IPS-NIHi7 (cell line): ENCODE results near the gene TCN1.
"Not testable (repeated sequence)": the region's sequence is repeated elsewhere in the genome, so short reads cannot be mapped to it uniquely, and the experiment has no call there.

ENCODE experiments used
- DNase-seq: peaks from one replicate; pipeline ENCODE4 v3.0.0; 2012; ENCODE audit warnings: mixed read lengths; ENCODE audit errors: extremely low spot score

Gene TCN1

DNA sequence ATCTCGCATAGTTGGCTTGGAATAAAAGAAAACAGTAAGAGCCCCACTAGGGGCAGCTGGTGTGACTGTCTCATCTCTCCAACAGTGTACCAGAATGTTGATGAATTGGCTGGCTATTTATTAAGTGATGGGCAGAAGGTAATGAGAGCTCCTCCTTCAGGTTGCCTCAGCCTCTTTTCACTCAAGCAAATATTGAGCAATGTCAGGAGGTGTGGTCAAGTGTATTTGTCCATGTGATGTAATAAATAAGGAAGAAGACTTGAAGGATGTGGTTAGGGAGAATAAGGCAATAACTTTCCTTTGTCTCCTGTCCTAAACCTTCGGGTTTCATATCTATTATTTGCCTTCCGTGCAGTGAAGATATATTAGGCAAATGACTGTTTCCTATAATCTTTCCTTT lies at the start of gene TCN1:
Gene TCN1 (minus strand): TSS at position 91 of the 400 bp plus-strand sequence. CDS start 17 bp downstream, at position 74.
- DNase-seq, result no peak

DNA sequence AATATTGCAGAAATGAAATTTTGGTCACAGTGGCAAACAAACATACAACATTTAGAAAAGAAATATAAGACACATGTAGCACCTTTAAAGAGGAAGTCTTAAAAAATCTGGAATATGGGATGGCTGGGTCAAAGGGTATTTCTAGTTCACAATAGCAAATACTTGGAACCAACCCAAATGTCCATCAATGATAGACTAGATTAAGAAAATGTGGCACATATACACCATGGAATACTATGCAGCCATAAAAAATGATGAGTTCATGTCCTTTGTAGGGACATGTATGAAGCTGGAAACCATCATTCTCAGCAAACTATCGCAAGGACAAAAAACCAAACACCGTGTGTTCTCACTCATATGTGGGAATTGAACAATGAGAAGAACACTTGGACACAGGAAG lies 37.3 kb upstream of the TCN1 start:
- DNase-seq, result not testable (repeated sequence)

GRCh38 chr11:59901306-59901705 lies 35.0 kb upstream of the TCN1 start:
- no peak for DNase-seq

DNA sequence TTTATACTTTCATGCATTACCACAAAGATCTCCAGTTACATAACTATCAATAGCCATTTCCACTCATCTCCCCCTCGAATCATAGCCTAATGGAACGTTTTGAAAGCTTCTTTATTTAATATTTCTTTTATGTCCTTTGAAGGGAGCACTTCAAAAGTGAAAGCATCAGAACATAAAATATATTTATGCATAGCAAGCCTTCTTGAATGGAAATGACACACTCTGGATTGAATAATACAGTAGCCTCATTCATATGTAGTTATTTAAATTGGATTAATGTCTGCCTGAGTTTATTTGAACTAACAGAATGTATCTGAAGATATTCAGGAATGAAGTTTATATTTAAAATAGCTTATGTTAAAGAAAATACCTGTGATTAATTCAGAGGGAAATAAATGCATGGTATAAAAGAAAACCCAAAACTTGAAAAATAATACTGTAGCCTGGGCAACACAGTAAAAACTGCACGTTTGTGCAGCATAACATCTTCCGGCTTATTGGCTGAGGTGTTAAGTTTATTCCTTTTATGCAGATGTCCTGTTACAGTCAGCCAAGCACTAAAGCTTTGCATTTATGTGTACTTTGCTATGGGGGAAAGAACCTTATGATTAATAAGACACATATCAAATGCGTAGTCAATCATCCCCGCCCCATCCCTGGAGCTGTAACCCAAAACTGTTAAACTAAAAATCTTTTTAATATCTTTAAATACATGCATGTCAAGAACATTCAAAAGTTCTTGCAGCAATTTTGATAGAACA lies 34.3 kb upstream of the TCN1 start:
- DNase-seq, result no peak

GRCh38 chr11:59899532-59899931 lies 33.2 kb upstream of the TCN1 start:
- DNase-seq, result no peak

- no peak for DNase-seq
These were observed 32.4 kb upstream of the TCN1 start for GRCh38 chr11:59898650-59899049.

DNA sequence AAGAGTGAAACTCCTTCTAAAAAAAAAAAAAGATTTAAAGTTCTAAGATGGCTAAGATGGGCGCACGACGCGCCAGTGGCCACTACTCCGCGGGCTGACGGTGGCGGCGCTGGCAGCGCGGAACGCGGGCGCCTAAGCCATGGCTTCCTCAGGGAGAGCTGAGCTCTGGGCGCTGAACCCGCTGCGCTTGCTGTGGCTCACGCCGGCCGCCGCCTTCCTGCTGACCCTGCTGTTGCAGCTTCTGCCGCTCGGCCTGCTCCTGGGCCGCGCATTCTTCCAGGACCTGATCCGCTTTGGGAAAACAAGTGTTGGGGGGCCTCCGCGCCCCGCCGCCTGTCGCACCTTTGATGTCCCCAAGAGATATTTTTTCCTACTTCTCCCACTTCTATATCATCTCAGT lies 31.8 kb upstream of the TCN1 start:
- no peak for DNase-seq

DNA sequence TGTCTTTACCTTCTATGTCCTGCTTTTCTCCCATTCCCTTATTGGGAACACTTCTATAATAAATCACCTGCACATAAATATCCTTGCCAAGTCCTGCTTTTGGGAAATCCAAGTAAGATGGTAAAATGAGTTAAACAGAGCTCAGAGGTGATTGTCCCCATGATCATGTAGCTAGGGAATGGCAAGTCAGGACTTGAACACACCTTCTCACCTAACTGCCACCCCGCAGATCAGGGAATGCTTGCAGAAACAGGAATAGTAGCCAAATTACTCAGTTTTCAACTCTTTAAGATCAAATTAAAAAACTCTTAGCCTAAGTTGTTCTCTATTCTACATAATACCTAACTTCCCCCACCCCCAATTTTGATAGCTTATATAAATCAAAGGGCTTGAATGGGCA lies 28.3 kb upstream of the TCN1 start:
- no peak for DNase-seq

- peak; percentile 64 for DNase-seq
These were observed 25.5 kb upstream of the TCN1 start for GRCh38 chr11:59891781-59892181.

GRCh38 chr11:59887156-59887555 lies 20.9 kb upstream of the TCN1 start:
- not testable (repeated sequence) for DNase-seq

- no peak for DNase-seq
These were observed 17.3 kb upstream of the TCN1 start for GRCh38 chr11:59883597-59883996.

DNA sequence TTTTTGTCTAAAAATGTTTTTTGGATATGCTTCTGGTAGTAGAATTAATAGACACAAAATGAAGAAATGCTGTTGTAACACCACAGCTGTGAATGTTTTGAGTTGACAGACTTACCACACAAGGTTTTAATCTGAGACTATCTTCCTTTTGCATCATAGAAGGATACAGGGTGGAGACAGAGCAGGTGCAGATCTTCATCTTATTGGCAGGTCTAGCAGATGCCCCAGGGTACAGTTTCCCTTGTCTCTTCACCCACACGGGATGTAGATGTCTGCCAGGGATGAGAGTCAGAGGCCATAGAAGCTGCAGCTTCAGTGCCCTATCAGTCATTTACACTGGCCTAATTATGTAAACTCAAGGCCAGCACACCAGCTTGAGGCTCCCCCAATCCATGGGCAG lies 13.3 kb upstream of the TCN1 start:
- DNase-seq, result no peak

DNA sequence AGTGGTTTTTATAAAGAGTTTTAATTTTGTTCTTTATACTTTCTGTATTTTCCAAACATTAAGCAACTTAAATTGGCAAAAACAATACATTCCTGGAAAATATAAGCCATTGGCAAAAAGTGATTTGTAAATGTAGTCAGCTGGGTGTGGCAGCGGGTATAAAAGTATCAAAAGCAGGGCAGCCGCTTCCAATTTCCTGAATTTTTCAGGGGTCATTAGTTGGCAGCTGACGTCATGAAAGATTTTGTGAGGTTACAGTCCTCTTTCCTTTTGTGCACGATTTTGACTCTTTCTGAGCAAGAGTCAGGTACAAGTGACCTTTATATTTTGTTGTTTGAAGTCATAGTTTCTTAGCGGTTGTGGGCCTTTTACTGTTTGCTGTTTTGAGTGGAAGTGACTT lies 12.3 kb upstream of the TCN1 start, which contains the start of gene OOSP3:
Gene OOSP3 (plus strand): TSS at position 208 of the 400 bp plus-strand sequence. CDS start 27 bp downstream, at position 235.
- no peak for DNase-seq

DNA sequence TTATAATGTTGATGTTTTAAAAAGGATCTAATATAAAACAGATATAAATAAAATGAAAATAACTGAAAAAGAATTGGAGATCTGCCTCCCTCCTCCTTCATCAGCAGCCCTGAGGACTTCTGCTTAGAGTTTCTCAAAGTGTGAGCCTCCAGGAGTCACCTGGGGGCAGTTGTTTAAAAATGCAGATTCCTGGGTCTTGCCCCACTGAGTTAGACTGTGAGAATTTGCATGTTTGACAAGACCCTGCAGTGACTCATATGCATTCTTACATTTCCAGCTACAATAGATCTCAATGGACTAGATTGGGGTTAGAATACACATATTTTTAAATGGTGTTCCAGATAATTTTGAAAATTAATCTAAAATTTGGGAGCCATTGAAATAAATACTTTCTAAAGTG lies 11.5 kb upstream of the TCN1 start:
- DNase-seq, result no peak

DNA sequence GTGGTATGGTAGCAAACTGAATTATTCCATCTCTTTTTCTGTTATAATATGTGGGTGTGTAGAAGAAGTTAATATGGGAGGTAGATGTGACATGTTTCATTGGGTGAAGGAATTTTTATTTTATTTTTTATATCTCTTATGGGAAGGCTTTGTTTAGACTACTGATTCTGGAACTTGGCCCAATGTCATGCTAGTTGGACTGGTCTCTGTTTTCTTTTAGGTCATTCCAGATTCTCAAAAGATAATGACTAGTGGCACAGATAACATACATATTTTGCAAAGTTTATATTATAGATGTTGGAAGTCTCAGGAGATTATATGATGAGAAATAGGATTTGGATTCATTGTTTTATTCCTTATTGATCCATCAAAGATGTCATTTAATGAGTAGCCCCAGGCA lies 11.0 kb upstream of the TCN1 start:
- no peak for DNase-seq

- DNase-seq, result no peak
These were observed 9.7 kb upstream of the TCN1 start for GRCh38 chr11:59875856-59876519.

DNA sequence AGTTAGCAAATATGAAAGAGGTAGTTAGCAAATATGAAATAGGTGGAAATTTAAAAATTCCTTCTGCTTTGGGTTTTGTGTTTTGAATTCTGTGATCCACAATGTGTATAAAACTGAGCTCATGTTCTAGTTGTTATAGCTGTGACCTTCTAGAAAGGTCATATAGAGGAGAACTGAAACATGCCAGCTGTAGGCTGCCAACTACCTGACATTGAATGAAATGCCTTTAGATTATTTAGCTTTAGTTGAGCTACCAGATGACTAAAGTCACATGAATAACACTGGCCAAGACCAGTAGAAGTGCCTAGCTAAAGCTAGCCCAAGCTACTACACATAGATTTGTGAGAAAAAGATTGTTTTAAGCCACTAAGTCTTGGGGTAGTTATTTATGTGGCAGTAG lies 5.8 kb upstream of the TCN1 start:
- no peak for DNase-seq

- no peak for DNase-seq
These were observed 1.7 kb upstream of the TCN1 start for GRCh38 chr11:59867946-59868345.

DNA sequence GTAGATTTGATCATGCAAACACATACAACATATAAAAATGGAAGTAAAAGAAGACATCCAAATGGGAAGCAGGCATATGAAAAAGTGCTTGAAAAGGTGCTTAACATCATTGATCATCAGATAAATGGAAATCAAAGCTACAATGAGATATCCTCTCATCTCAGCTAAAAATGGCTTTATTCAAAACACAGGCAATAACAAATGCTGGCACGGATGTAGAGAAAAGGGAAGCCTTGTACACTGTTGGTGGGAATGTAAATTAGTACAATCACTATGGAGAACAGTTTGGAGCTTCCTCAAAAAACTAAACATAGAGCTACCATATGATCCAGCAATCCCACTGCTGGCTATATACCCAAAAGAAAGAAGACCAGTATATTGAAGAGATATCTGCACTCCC lies 549 bp upstream of the TCN1 start:
- no peak for DNase-seq

DNA sequence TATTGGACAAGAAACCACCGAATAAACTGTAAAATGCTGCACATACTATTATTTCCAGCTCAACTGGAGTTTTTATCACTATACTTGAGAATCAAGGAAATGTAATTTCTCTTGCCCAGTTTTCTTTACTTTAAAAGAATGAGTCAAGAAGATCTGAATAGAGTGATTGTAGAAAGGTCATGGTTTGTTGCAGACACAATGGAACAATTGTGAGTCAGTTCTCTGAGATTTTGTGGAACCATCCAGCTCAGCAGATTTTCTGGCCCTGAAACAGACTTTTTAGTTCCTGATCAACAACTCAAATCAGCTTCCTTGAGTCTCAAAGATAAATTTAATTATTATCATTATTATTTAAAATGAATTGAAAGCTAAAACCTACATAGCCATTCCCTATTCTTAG lies 1.3 kb downstream of the TCN1 start:
- no peak for DNase-seq

- DNase-seq, result no peak
These were observed 4.0 kb downstream of the TCN1 start for GRCh38 chr11:59862252-59862651.

DNA sequence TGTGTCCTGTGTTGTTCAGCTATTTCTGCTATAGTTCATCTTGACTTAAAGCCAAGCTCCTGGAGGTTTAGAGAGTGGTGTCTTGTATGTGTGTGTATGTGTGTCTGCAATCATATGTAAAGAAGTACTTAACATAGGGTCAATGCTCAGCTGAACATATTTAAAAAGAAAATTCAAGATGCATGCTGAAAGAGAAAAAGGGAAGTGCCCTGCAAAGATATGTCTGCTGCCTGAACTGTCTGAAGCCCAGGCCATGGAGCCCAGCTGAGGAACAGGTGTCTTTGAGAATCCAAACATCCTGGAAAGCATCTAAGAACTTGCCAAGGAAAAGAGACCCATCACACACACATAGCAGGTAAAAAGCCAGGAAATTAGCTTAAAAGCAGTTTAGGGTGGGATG lies 6.6 kb downstream of the TCN1 start:
- DNase-seq, result no peak
